ENCODE results near the gene TTF2.

DNA sequence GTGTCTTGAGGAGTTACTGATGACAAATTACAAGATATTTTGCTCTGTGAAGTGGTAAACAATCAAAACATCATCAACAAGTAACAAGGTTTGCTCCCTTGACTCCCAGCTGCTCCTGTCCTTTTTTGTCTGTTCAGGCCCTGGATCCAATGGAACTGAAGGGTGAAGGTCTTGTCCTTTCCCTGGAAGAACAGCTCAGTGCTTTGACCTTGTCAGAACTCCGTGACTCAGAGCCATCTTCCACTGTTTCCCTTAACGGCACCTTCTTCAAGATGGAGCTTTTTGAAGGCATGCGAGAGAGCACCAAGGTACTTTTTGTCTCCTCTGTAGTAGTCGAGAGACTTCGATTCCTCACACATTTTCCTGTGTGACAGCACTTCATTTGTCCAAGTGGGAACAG, 32.5 kb downstream of the TTF2 start:
- TF ChIP-seq POLR2A (IDR thresholded peaks at IDR 0.05): no peak
- TF ChIP-seq, protein P1, sequence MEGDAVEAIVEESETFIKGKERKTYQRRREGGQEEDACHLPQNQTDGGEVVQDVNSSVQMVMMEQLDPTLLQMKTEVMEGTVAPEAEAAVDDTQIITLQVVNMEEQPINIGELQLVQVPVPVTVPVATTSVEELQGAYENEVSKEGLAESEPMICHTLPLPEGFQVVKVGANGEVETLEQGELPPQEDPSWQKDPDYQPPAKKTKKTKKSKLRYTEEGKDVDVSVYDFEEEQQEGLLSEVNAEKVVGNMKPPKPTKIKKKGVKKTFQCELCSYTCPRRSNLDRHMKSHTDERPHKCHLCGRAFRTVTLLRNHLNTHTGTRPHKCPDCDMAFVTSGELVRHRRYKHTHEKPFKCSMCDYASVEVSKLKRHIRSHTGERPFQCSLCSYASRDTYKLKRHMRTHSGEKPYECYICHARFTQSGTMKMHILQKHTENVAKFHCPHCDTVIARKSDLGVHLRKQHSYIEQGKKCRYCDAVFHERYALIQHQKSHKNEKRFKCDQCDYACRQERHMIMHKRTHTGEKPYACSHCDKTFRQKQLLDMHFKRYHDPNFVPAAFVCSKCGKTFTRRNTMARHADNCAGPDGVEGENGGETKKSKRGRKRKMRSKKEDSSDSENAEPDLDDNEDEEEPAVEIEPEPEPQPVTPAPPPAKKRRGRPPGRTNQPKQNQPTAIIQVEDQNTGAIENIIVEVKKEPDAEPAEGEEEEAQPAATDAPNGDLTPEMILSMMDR (IDR thresholded peaks at IDR 0.05): no peak

Measured in sigmoid colon (tissue), 3 donors.